Thyroid gland (tissue), 4 donors: Measurements from ENCODE around the gene GFRAL.

Experiments
- POLR2A ChIP-seq, 2 donors: fragments of 450-650 bp; IDR thresholded peaks; one replicate each; pipeline ENCODE4 v1.6.1; 2017; ENCODE audit warnings: antibody characterized with exemption in 2 of 2, mild to moderate bottlenecking in 2 of 2, moderate library complexity in 1 of 2
- TF ChIP-seq, protein P1 (sequence below), 6 experiments: fragments of 200-600 bp in 3 of 6; fragments of 450-650 bp in 3 of 6; sonication (generic) in 3 of 6; IDR thresholded peaks; one replicate each; pipeline ENCODE4 v1.5.1; 2016 to 2019; ENCODE audit warnings: antibody characterized with exemption in 6 of 6, mild to moderate bottlenecking in 2 of 6, inconsistent platforms in 1 of 6, moderate library complexity in 1 of 6

DNA sequence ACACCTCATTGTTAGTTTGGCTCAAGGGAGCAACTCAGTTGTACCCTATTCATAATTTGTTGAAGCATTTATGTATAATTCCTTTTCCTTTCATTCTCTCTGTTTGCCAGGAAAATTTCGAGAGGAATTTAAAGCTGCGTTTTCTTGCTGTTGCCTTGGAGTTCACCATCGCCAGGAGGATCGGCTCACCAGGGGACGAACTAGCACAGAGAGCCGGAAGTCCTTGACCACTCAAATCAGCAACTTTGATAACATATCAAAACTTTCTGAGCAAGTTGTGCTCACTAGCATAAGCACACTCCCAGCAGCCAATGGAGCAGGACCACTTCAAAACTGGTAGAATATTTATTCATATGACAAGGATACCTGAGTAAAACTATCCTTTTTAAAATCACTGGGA, 45.2 kb upstream of the GFRAL start:
- no peak for TF ChIP-seq POLR2A (IDR thresholded peaks at IDR 0.05)
- TF ChIP-seq, protein P1, sequence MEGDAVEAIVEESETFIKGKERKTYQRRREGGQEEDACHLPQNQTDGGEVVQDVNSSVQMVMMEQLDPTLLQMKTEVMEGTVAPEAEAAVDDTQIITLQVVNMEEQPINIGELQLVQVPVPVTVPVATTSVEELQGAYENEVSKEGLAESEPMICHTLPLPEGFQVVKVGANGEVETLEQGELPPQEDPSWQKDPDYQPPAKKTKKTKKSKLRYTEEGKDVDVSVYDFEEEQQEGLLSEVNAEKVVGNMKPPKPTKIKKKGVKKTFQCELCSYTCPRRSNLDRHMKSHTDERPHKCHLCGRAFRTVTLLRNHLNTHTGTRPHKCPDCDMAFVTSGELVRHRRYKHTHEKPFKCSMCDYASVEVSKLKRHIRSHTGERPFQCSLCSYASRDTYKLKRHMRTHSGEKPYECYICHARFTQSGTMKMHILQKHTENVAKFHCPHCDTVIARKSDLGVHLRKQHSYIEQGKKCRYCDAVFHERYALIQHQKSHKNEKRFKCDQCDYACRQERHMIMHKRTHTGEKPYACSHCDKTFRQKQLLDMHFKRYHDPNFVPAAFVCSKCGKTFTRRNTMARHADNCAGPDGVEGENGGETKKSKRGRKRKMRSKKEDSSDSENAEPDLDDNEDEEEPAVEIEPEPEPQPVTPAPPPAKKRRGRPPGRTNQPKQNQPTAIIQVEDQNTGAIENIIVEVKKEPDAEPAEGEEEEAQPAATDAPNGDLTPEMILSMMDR (IDR thresholded peaks at IDR 0.05): no peak
